OCI-LY3 (cell line): ENCODE measurements around the gene AEN.

Experiments used
- EZH2phosphoT487 ChIP-seq: fragments of 200-600 bp; shearing (Covaris generic); IDR thresholded peaks from 2 replicates; pipeline ENCODE4 v1.6.1; 2018; ENCODE audit warnings: antibody characterized with exemption, mixed run types, low read depth
- TF ChIP-seq, protein P1 (sequence below): fragments of 200-600, 300-600 bp; sonication (generic); IDR thresholded peaks from 2 replicates; pipeline ENCODE4 v1.5.1; 2014; ENCODE audit warnings: antibody characterized with exemption, low read length, low read depth

GRCh38 chr15:88624971-88625490, 3.9 kb downstream of the AEN start:
- TF ChIP-seq, protein P1, sequence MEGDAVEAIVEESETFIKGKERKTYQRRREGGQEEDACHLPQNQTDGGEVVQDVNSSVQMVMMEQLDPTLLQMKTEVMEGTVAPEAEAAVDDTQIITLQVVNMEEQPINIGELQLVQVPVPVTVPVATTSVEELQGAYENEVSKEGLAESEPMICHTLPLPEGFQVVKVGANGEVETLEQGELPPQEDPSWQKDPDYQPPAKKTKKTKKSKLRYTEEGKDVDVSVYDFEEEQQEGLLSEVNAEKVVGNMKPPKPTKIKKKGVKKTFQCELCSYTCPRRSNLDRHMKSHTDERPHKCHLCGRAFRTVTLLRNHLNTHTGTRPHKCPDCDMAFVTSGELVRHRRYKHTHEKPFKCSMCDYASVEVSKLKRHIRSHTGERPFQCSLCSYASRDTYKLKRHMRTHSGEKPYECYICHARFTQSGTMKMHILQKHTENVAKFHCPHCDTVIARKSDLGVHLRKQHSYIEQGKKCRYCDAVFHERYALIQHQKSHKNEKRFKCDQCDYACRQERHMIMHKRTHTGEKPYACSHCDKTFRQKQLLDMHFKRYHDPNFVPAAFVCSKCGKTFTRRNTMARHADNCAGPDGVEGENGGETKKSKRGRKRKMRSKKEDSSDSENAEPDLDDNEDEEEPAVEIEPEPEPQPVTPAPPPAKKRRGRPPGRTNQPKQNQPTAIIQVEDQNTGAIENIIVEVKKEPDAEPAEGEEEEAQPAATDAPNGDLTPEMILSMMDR, result no peak
- TF ChIP-seq EZH2phosphoT487, result no peak
